HEK293 (cell line): ENCODE results near the gene NPEPL1.

Experiments
- CTCF ChIA-PET: fragments of 350-600 bp; formaldehyde crosslinking; extraction: SDS; loops from one replicate; lab custom pipeline; 2021; ENCODE audit warnings: antibody characterized with exemption; lab: Yijun Ruan, JAX
- POLR2A ChIA-PET: fragments of 300-600 bp; formaldehyde crosslinking; extraction: SDS; loops from one replicate; lab custom pipeline; 2020; ENCODE audit warnings: antibody characterized with exemption, inconsistent platforms; lab: Yijun Ruan, JAX
- H3K27ac ChIP-seq: fragments of 200-500 bp; sonication (Bioruptor generic); 2 replicates; pipeline ENCODE4 v1.5.1; 2014; ENCODE audit warnings: low read depth, low read length, control low read depth, inconsistent platforms; ENCODE audit errors: extremely low read depth
- H3K36me3 ChIP-seq, 2 experiments: fragments of 200-500 bp in 1 of 2; sonication (Bioruptor generic) in 1 of 2; 1 replicate in 1 of 2; 2 replicates in 1 of 2; pipeline ENCODE4 v1.5.1; 2014 to 2017; ENCODE audit warnings: inconsistent platforms in 2 of 2, low read length in 2 of 2; ENCODE audit not compliant: control insufficient read depth in 2 of 2, insufficient read depth in 1 of 2
- H3K4me1 ChIP-seq: fragments of 200-500 bp; sonication (Bioruptor generic); 2 replicates; pipeline ENCODE4 v1.5.1; 2014; ENCODE audit warnings: mild to moderate bottlenecking, low read length, inconsistent platforms; ENCODE audit not compliant: control insufficient read depth, insufficient read depth
- H3K4me3 ChIP-seq: 2 replicates; pipeline ENCODE4 v1.5.1; 2011; ENCODE audit warnings: low read depth, mild to moderate bottlenecking, control low read depth, low read length, moderate library complexity
- H3K9me3 ChIP-seq: fragments of 200-500 bp; sonication (Bioruptor generic); 2 replicates; pipeline ENCODE4 v1.5.1; 2014; ENCODE audit warnings: low read depth, low read length, inconsistent platforms; ENCODE audit not compliant: control insufficient read depth, insufficient read depth
- EGR2 ChIP-seq: fragments of 450-650 bp; formaldehyde crosslinking; IDR thresholded peaks from 2 replicates; pipeline ENCODE4 v1.5.1; 2016; ENCODE audit warnings: low read depth, missing biosample characterization, missing genetic modification characterization
- GLI2 ChIP-seq: fragments of 450-650 bp; formaldehyde crosslinking; IDR thresholded peaks from 2 replicates; pipeline ENCODE4; 2017; ENCODE audit warnings: missing biosample characterization, missing genetic modification characterization, low read depth, borderline replicate concordance
- RBAK ChIP-seq: fragments of 450-650 bp; formaldehyde crosslinking; IDR thresholded peaks from 2 replicates; pipeline ENCODE4 v1.5.1; 2016; ENCODE audit warnings: missing biosample characterization, missing genetic modification characterization
- SP7 ChIP-seq: fragments of 450-650 bp; formaldehyde crosslinking; IDR thresholded peaks from 2 replicates; pipeline ENCODE4 v1.5.1; 2016; ENCODE audit warnings: missing biosample characterization, missing genetic modification characterization
- ZBTB1 ChIP-seq: fragments of 450-650 bp; formaldehyde crosslinking; IDR thresholded peaks from 2 replicates; pipeline ENCODE4 v1.5.1; 2016; ENCODE audit warnings: missing biosample characterization, missing genetic modification characterization
- ZFHX2 ChIP-seq: fragments of 450-650 bp; formaldehyde crosslinking; conservative IDR thresholded peaks from 2 replicates; pipeline ENCODE4 v1.5.1; 2016; ENCODE audit warnings: missing biosample characterization, missing genetic modification characterization
- ZNF114 ChIP-seq: fragments of 450-650 bp; formaldehyde crosslinking; IDR thresholded peaks from 2 replicates; pipeline ENCODE4 v1.5.0; 2017; ENCODE audit warnings: missing biosample characterization, missing genetic modification characterization
- ZNF157 ChIP-seq: fragments of 450-650 bp; formaldehyde crosslinking; IDR thresholded peaks from 2 replicates; pipeline ENCODE4 v1.5.1; 2016; ENCODE audit warnings: missing biosample characterization, missing genetic modification characterization
- ZNF214 ChIP-seq: fragments of 450-650 bp; formaldehyde crosslinking; IDR thresholded peaks from 2 replicates; pipeline ENCODE4 v1.5.1; 2017; ENCODE audit warnings: missing biosample characterization, mild to moderate bottlenecking, missing genetic modification characterization, borderline replicate concordance
- ZNF221 ChIP-seq: fragments of 450-650 bp; formaldehyde crosslinking; IDR thresholded peaks from 2 replicates; pipeline ENCODE4 v1.5.1; 2017; ENCODE audit warnings: missing biosample characterization, missing genetic modification characterization, borderline replicate concordance
- ZNF521 ChIP-seq: fragments of 450-650 bp; formaldehyde crosslinking; IDR thresholded peaks from 2 replicates; pipeline ENCODE4 v1.5.1; 2017; ENCODE audit warnings: missing biosample characterization, mild to moderate bottlenecking, missing genetic modification characterization
- ZNF596 ChIP-seq: fragments of 450-650 bp; IDR thresholded peaks from 2 replicates; pipeline ENCODE4 v1.5.0; 2018; ENCODE audit warnings: missing biosample characterization, mild to moderate bottlenecking, missing genetic modification characterization, moderate library complexity
- ZNF785 ChIP-seq: fragments of 450-650 bp; formaldehyde crosslinking; IDR thresholded peaks from 2 replicates; pipeline ENCODE4 v1.5.1; 2016; ENCODE audit warnings: missing biosample characterization, missing genetic modification characterization
- ZNF830 ChIP-seq: fragments of 450-650 bp; IDR thresholded peaks from 2 replicates; pipeline ENCODE4 v1.5.0; 2018; ENCODE audit warnings: missing biosample characterization, missing genetic modification characterization, low read depth, mild to moderate bottlenecking, moderate library complexity
- ZXDB ChIP-seq: fragments of 450-650 bp; formaldehyde crosslinking; IDR thresholded peaks from 2 replicates; pipeline ENCODE4 v1.5.1; 2016; ENCODE audit warnings: missing biosample characterization, missing genetic modification characterization
- TF ChIP-seq, protein P1 (sequence below): fragments of 450-650 bp; formaldehyde crosslinking; conservative IDR thresholded peaks from 2 replicates; pipeline ENCODE4 v1.5.1; 2016; ENCODE audit warnings: low read depth, missing biosample characterization, missing genetic modification characterization
- TF ChIP-seq, protein P2 (sequence below): fragments of 450-650 bp; formaldehyde crosslinking; IDR thresholded peaks from 2 replicates; pipeline ENCODE4 v1.5.1; 2017; ENCODE audit warnings: missing biosample characterization, missing genetic modification characterization
- TF ChIP-seq, protein P3 (sequence below): fragments of 450-650 bp; formaldehyde crosslinking; optimal IDR thresholded peaks from 2 replicates; pipeline ENCODE3; 2016; ENCODE audit warnings: missing biosample characterization, mild to moderate bottlenecking, missing genetic modification characterization

The NPEPL1 gene

DNA sequence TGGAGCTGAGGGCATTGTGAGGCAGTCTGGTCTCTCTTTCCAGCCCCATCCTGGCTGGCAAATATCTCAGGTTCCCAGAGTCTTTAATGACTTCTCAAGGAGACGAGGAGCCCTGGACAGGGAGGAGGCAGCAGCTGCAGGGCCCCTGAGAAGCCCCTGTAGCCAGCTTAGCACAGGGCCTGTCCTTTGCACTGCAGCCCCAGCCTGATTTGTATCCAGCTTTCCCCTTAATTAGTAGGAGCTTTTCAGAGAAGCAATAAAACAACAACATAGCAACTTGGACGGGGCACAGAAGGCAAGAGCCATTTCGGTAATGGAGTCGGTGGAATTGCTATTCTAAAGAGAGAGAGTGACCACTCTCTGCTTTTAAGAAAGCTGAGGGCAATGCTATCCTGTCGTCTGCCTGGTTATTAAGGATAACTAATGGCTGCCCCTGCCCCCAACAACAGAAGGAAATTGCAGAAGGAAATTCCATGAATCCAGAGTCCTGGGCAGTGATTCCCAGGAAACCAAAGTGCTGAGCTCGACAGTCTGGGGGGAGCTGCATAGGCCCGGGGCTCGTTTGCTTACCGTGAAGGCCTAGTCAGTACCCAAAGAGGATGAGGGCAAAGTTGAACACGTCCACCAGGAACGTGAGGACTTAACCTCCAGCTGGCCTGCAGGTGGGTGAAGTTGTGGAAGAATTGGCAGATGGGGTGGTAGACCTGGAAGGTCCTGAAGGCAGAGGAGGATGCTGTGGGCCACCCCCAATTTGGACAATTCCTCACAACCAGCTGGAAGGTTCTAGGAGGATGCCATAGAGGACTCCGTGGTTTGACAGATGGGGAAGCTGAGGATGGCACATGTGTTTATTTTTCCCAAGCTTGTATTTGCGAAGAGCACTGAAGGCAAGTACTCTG lies 50.3 kb downstream of the NPEPL1 start:
- H3K27ac ChIP-seq: no peak overlapping the region
- H3K4me1 ChIP-seq: no peaks in the 10 kb centered on the region
- TF ChIP-seq GLI2 (tag by site-specific recombination): no peak
- TF ChIP-seq, protein P1, sequence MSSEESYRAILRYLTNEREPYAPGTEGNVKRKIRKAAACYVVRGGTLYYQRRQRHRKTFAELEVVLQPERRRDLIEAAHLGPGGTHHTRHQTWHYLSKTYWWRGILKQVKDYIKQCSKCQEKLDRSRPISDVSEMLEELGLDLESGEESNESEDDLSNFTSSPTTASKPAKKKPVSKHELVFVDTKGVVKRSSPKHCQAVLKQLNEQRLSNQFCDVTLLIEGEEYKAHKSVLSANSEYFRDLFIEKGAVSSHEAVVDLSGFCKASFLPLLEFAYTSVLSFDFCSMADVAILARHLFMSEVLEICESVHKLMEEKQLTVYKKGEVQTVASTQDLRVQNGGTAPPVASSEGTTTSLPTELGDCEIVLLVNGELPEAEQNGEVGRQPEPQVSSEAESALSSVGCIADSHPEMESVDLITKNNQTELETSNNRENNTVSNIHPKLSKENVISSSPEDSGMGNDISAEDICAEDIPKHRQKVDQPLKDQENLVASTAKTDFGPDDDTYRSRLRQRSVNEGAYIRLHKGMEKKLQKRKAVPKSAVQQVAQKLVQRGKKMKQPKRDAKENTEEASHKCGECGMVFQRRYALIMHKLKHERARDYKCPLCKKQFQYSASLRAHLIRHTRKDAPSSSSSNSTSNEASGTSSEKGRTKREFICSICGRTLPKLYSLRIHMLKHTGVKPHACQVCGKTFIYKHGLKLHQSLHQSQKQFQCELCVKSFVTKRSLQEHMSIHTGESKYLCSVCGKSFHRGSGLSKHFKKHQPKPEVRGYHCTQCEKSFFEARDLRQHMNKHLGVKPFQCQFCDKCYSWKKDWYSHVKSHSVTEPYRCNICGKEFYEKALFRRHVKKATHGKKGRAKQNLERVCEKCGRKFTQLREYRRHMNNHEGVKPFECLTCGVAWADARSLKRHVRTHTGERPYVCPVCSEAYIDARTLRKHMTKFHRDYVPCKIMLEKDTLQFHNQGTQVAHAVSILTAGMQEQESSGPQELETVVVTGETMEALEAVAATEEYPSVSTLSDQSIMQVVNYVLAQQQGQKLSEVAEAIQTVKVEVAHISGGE (tag by site-specific recombination): no peak
- TF ChIP-seq ZNF114 (tag by site-specific recombination): no peak
- TF ChIP-seq, protein P2, sequence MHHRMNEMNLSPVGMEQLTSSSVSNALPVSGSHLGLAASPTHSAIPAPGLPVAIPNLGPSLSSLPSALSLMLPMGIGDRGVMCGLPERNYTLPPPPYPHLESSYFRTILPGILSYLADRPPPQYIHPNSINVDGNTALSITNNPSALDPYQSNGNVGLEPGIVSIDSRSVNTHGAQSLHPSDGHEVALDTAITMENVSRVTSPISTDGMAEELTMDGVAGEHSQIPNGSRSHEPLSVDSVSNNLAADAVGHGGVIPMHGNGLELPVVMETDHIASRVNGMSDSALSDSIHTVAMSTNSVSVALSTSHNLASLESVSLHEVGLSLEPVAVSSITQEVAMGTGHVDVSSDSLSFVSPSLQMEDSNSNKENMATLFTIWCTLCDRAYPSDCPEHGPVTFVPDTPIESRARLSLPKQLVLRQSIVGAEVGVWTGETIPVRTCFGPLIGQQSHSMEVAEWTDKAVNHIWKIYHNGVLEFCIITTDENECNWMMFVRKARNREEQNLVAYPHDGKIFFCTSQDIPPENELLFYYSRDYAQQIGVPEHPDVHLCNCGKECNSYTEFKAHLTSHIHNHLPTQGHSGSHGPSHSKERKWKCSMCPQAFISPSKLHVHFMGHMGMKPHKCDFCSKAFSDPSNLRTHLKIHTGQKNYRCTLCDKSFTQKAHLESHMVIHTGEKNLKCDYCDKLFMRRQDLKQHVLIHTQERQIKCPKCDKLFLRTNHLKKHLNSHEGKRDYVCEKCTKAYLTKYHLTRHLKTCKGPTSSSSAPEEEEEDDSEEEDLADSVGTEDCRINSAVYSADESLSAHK (tag by site-specific recombination): no peak
- no peak for TF ChIP-seq SP7 (tag by site-specific recombination)
- TF ChIP-seq, protein P3, sequence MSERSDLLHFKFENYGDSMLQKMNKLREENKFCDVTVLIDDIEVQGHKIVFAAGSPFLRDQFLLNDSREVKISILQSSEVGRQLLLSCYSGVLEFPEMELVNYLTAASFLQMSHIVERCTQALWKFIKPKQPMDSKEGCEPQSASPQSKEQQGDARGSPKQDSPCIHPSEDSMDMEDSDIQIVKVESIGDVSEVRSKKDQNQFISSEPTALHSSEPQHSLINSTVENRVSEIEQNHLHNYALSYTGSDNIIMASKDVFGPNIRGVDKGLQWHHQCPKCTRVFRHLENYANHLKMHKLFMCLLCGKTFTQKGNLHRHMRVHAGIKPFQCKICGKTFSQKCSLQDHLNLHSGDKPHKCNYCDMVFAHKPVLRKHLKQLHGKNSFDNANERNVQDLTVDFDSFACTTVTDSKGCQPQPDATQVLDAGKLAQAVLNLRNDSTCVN (tag by site-specific recombination): no peak
- TF ChIP-seq RBAK (tag by site-specific recombination): no peak
- TF ChIP-seq ZNF157 (tag by site-specific recombination): no peak
- TF ChIP-seq ZNF221: no peak
- no peak for TF ChIP-seq ZXDB (tag by site-specific recombination)
- no peak for TF ChIP-seq ZNF785 (tag by site-specific recombination)
- no peak for TF ChIP-seq ZNF214 (tag by site-specific recombination)
- no peak for TF ChIP-seq ZBTB1 (tag by site-specific recombination)
- TF ChIP-seq ZNF596: no peak
- TF ChIP-seq ZNF830 (tag by site-specific recombination): no peak
- H3K4me3 ChIP-seq: no peak overlapping the region
- POLR2A ChIA-PET: no interaction called here
- CTCF ChIA-PET: no interaction called here
- no peaks in the 10 kb centered on the region for H3K9me3 ChIP-seq
- H3K36me3 ChIP-seq: no peaks in the 10 kb centered on the region

DNA sequence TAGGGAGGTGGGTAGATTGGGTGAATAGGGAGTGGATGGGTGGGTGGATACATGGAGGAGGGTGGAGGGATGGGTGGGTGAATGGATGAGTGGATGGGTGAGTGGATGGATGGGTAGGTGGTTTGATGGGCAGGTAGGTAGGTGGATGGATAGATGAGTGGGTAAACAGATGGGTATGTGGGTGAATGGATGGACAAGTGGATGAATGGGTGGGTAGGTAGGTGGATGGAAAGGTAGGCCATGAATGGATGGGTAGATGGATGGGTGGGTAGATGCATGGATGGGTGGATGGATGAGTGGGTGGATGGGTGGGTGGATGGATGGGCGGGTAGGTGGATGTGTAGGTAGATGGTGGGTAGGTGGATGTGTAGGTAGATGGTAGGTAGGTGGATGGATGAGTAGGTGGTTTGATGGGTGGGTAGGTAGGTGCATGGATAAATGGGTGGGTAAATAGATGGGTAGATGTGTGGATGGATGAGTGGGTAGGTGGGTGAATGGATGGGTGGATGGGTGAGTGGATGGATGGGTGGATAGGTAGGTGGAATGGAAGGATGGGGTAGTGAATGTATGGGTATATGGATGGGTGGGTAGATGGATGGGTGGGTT lies 51.4 kb downstream of the NPEPL1 start:
- no peaks in the 10 kb centered on the region for H3K9me3 ChIP-seq
- no peak overlapping the region for H3K4me3 ChIP-seq
- H3K4me1 ChIP-seq: no peaks in the 10 kb centered on the region
- H3K36me3 ChIP-seq: no peaks in the 10 kb centered on the region
- TF ChIP-seq EGR2 (tag by site-specific recombination) (peak; percentile 99), ZBTB1 (tag by site-specific recombination) (no peak), ZFHX2 (peak; percentile 95), ZNF521 (tag by site-specific recombination) (no peak)
- POLR2A ChIA-PET: no interaction called here
- H3K27ac ChIP-seq: no peak overlapping the region
- CTCF ChIA-PET: no interaction called here
